ENCODE data around the gene DBP.
A peak's percentile ranks its signal among the peaks of the same experiment; 100 is the strongest.

DBP gene

DNA sequence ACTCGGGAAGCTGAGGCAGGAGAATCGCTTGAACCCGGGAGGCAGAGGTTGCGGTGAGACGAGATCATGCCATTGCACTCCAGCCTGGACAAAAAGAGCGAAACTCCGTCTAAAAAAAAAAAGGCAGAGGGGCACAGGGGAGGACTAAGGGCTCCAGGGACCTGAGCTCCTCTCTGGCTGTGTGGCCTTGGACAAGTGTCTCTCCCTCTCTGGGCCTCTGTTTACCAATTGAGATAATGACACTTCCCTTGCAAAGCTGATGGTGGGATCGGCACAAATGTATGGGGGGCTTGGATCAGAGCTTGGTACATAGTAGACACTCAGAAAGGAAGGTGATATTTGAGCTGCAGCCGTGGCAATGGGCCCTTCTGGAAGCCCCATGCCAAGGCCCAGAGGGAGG lies 42.0 kb downstream of the DBP start:
- TF ChIP-seq, protein P1, sequence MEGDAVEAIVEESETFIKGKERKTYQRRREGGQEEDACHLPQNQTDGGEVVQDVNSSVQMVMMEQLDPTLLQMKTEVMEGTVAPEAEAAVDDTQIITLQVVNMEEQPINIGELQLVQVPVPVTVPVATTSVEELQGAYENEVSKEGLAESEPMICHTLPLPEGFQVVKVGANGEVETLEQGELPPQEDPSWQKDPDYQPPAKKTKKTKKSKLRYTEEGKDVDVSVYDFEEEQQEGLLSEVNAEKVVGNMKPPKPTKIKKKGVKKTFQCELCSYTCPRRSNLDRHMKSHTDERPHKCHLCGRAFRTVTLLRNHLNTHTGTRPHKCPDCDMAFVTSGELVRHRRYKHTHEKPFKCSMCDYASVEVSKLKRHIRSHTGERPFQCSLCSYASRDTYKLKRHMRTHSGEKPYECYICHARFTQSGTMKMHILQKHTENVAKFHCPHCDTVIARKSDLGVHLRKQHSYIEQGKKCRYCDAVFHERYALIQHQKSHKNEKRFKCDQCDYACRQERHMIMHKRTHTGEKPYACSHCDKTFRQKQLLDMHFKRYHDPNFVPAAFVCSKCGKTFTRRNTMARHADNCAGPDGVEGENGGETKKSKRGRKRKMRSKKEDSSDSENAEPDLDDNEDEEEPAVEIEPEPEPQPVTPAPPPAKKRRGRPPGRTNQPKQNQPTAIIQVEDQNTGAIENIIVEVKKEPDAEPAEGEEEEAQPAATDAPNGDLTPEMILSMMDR (IDR thresholded peaks at IDR 0.05), result no peak
- no peaks in the 10 kb centered on the region for H3K79me2 ChIP-seq
- H3K9me3 ChIP-seq (ENCODE audit: control insufficient read depth, low read length), result no peaks in the 10 kb centered on the region
- no peaks in the 10 kb centered on the region for H3K27me3 ChIP-seq (ENCODE audit: control insufficient read depth, insufficient read depth, low read length)
- no peak overlapping the region for H3K4me3 ChIP-seq (ENCODE audit: low read depth, low read length)
- no peak overlapping the region for H2AFZ ChIP-seq
- H3K36me3 ChIP-seq (ENCODE audit: control insufficient read depth, insufficient read depth, low read length), result no peaks in the 10 kb centered on the region
- no peak overlapping the region for H3K9ac ChIP-seq
- no peak overlapping the region for H3K27ac ChIP-seq
- no peak overlapping the region for H3K4me2 ChIP-seq (ENCODE audit: low read length)
- no peaks in the 10 kb centered on the region for H3K4me1 ChIP-seq

DNA sequence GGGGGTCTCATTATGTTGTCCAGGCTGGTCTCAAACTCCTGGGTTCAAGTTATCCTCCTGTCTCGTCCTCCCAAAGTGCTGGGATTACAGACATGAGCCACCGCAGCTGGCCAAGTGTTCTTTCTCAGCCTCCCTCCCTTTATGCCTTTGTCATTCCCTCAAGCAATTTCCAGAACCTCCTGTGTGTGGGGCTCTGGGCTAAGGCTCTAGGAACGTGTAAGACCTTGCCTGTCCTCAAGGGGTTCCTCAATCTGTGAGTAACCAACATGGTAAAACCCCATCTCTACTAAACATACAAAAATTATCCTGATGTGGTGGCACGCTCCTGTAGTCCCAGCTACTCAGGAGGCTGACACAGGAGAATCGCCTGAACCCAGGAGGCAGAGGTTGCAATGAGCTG lies 46.2 kb downstream of the DBP start:
- TF ChIP-seq, protein P1 (IDR thresholded peaks at IDR 0.05), result no peak
- no peaks in the 10 kb centered on the region for H3K4me1 ChIP-seq

GRCh38 chr19:48588670-48589401 lies 48.3 kb downstream of the DBP start:
- Histone ChIP-seq H3K79me2 (no peaks in the 10 kb centered on the region), H3K27ac (no peak overlapping the region), H3K4me1 (peaks cover 3% of the 10 kb centered on the region), H3K36me3 (ENCODE audit: control insufficient read depth, insufficient read depth, low read length) (no peaks in the 10 kb centered on the region), H3K4me2 (ENCODE audit: low read length) (peak overlapping the region; percentile 64), H3K4me3 (ENCODE audit: low read depth, low read length) (peak overlapping the region; percentile 41), H3K9ac (no peak overlapping the region), H3K27me3 (ENCODE audit: control insufficient read depth, insufficient read depth, low read length) (no peaks in the 10 kb centered on the region), H3K9me3 (ENCODE audit: control insufficient read depth, low read length) (no peaks in the 10 kb centered on the region), H2AFZ (peak overlapping the region; percentile 69)
- TF ChIP-seq, protein P1 (IDR thresholded peaks at IDR 0.05), result peak; percentile 96

More for the DNA sequence above, 46.2 kb downstream of the DBP start:
- no peak overlapping the region for H3K4me2 ChIP-seq (ENCODE audit: low read length)
- no peaks in the 10 kb centered on the region for H3K9me3 ChIP-seq (ENCODE audit: control insufficient read depth, low read length)
- H3K27ac ChIP-seq, result no peak overlapping the region
- no peaks in the 10 kb centered on the region for H3K36me3 ChIP-seq (ENCODE audit: control insufficient read depth, insufficient read depth, low read length)
- H3K27me3 ChIP-seq (ENCODE audit: control insufficient read depth, insufficient read depth, low read length), result no peaks in the 10 kb centered on the region
- no peaks in the 10 kb centered on the region for H3K79me2 ChIP-seq
- no peak overlapping the region for H3K4me3 ChIP-seq (ENCODE audit: low read depth, low read length)
- no peak overlapping the region for H3K9ac ChIP-seq
- no peak overlapping the region for H2AFZ ChIP-seq

DNA sequence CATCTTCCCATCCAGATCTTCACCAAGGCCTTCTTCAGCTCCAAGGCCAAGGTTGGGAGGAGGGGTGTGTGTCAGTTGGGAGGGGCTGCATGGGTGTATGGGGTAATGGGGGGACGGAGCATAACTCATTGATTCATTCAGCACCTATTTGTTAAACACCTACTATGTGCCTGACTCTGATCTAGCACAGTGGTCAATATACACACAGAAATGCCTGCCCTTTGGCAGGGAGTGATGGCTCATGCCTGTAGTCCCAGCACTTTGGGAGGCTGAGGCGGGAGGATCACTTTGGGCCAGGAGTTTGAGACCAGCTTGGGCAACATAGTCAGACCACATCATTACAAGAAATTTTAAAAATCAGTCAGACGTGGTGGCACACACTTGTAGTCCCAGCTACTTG lies 49.8 kb downstream of the DBP start:
- no peak overlapping the region for H3K9ac ChIP-seq
- H3K79me2 ChIP-seq, result no peaks in the 10 kb centered on the region
- H3K4me1 ChIP-seq, result peaks cover 4% of the 10 kb centered on the region
- H3K27ac ChIP-seq, result no peak overlapping the region
- no peaks in the 10 kb centered on the region for H3K36me3 ChIP-seq (ENCODE audit: control insufficient read depth, insufficient read depth, low read length)
- no peak overlapping the region for H2AFZ ChIP-seq
- H3K27me3 ChIP-seq (ENCODE audit: control insufficient read depth, insufficient read depth, low read length), result no peaks in the 10 kb centered on the region
- H3K4me2 ChIP-seq (ENCODE audit: low read length), result no peak overlapping the region
- TF ChIP-seq, protein P1 (IDR thresholded peaks at IDR 0.05), result no peak
- H3K4me3 ChIP-seq (ENCODE audit: low read depth, low read length), result no peak overlapping the region
- no peaks in the 10 kb centered on the region for H3K9me3 ChIP-seq (ENCODE audit: control insufficient read depth, low read length)

DNA sequence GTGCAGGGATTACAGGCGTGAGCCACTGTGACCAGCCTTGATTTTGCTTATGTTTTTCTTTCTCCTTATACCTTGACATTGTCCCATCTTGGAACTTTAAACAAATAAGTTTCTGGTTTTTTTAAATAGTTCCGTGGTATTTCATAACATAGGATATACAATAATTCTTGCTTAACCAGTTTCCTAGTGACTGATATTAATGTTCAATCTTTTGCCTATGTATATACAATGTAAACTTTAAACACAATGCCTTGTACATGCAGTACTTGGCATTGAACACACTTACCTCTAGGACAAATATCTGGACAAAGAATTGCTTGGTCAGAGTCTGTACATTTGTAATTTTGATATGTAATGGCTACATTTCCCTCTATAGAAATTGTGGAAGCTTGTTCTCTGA lies 55.0 kb downstream of the DBP start:
- H3K27me3 ChIP-seq (ENCODE audit: control insufficient read depth, insufficient read depth, low read length), result no peaks in the 10 kb centered on the region
- no peak overlapping the region for H2AFZ ChIP-seq
- TF ChIP-seq, protein P1 (IDR thresholded peaks at IDR 0.05), result no peak
- H3K79me2 ChIP-seq, result no peaks in the 10 kb centered on the region
- no peaks in the 10 kb centered on the region for H3K9me3 ChIP-seq (ENCODE audit: control insufficient read depth, low read length)
- H3K4me3 ChIP-seq (ENCODE audit: low read depth, low read length), result no peak overlapping the region
- no peak overlapping the region for H3K9ac ChIP-seq
- H3K36me3 ChIP-seq (ENCODE audit: control insufficient read depth, insufficient read depth, low read length), result no peaks in the 10 kb centered on the region
- H3K27ac ChIP-seq, result no peak overlapping the region
- no peak overlapping the region for H3K4me2 ChIP-seq (ENCODE audit: low read length)
- peaks cover 4% of the 10 kb centered on the region for H3K4me1 ChIP-seq
